Measurements from ENCODE around the gene MYLK2.

DNA sequence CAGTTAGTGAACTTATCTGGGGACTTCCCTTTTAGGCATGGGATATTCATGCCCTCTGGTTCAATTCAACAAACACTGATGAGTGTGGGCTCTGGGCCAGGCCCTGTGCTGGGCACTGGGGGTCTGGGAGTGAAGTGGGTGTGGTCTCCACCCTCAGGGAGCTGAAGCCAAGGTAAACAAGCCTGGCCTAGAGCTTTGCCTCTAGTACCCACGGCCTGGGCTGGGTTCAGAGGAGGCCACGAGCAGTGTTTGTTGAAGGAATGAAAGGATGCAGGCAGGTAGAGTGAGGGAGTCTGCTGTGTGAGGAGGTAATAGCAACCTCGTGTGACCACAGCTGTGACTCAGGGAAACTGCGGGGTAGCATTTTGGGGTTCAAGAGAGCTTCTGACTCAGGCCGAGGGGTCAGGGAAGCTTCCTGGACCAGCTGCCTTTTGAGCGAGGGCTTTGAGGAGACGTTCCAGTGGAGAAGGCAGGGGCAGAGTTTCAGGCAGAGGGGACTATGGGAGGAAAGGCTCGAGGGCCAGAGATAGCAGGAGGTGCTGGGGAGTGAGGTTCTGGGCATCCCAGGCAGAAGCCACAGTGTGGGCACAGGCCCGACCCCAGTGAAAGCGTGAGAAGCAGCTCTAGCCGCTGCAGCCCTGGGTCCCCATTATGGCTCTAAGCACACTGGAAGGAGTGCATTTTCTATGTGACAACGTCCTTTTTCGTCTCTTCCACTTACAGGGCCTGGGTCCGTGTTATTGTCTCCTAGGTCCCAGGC is 5.6 kb downstream of the MYLK2 start:
- TF ChIP-seq, protein P1, sequence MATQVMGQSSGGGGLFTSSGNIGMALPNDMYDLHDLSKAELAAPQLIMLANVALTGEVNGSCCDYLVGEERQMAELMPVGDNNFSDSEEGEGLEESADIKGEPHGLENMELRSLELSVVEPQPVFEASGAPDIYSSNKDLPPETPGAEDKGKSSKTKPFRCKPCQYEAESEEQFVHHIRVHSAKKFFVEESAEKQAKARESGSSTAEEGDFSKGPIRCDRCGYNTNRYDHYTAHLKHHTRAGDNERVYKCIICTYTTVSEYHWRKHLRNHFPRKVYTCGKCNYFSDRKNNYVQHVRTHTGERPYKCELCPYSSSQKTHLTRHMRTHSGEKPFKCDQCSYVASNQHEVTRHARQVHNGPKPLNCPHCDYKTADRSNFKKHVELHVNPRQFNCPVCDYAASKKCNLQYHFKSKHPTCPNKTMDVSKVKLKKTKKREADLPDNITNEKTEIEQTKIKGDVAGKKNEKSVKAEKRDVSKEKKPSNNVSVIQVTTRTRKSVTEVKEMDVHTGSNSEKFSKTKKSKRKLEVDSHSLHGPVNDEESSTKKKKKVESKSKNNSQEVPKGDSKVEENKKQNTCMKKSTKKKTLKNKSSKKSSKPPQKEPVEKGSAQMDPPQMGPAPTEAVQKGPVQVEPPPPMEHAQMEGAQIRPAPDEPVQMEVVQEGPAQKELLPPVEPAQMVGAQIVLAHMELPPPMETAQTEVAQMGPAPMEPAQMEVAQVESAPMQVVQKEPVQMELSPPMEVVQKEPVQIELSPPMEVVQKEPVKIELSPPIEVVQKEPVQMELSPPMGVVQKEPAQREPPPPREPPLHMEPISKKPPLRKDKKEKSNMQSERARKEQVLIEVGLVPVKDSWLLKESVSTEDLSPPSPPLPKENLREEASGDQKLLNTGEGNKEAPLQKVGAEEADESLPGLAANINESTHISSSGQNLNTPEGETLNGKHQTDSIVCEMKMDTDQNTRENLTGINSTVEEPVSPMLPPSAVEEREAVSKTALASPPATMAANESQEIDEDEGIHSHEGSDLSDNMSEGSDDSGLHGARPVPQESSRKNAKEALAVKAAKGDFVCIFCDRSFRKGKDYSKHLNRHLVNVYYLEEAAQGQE (IDR thresholded peaks at IDR 0.05; ENCODE audit: borderline replicate concordance): no peak
- TF ChIP-seq, protein P2, sequence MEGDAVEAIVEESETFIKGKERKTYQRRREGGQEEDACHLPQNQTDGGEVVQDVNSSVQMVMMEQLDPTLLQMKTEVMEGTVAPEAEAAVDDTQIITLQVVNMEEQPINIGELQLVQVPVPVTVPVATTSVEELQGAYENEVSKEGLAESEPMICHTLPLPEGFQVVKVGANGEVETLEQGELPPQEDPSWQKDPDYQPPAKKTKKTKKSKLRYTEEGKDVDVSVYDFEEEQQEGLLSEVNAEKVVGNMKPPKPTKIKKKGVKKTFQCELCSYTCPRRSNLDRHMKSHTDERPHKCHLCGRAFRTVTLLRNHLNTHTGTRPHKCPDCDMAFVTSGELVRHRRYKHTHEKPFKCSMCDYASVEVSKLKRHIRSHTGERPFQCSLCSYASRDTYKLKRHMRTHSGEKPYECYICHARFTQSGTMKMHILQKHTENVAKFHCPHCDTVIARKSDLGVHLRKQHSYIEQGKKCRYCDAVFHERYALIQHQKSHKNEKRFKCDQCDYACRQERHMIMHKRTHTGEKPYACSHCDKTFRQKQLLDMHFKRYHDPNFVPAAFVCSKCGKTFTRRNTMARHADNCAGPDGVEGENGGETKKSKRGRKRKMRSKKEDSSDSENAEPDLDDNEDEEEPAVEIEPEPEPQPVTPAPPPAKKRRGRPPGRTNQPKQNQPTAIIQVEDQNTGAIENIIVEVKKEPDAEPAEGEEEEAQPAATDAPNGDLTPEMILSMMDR (IDR thresholded peaks at IDR 0.05; ENCODE audit: poor library complexity, severe bottlenecking): no peak
- TF ChIP-seq EZH2 (IDR thresholded peaks at IDR 0.05; ENCODE audit: borderline replicate concordance, insufficient read depth, low read length, poor library complexity, severe bottlenecking): no peak
- TF ChIP-seq SMC3 (conservative IDR thresholded peaks at IDR 0.05; ENCODE audit: poor library complexity): no peak
- no peak for TF ChIP-seq MXI1 (conservative IDR thresholded peaks at IDR 0.05; ENCODE audit: poor library complexity, severe bottlenecking)
- no peak for TF ChIP-seq EP300 (conservative IDR thresholded peaks at IDR 0.05; ENCODE audit: poor library complexity, severe bottlenecking)
- TF ChIP-seq RAD21 (conservative IDR thresholded peaks at IDR 0.05): no peak
- TF ChIP-seq POLR2AphosphoS5 (IDR thresholded peaks at IDR 0.05): no peak

All from neural cell (in vitro differentiated cells).